HG02973 (cell line): ENCODE results near the gene TRMT11.
"Not testable (repeated sequence)": the region's sequence is repeated elsewhere in the genome, so short reads cannot be mapped to it uniquely, and the experiment has no call there.

Experiments used
- ATAC-seq: cut with Tn5 transposase; IDR thresholded peaks from one replicate; pipeline ENCODE4 v1.9.1; 2021; ENCODE audit warnings: moderate library complexity; ENCODE audit not compliant: unreplicated experiment

TRMT11 gene

GRCh38 chr6:125991653-125992052 lies 5.3 kb downstream of the TRMT11 start:
- no peak for ATAC-seq

DNA sequence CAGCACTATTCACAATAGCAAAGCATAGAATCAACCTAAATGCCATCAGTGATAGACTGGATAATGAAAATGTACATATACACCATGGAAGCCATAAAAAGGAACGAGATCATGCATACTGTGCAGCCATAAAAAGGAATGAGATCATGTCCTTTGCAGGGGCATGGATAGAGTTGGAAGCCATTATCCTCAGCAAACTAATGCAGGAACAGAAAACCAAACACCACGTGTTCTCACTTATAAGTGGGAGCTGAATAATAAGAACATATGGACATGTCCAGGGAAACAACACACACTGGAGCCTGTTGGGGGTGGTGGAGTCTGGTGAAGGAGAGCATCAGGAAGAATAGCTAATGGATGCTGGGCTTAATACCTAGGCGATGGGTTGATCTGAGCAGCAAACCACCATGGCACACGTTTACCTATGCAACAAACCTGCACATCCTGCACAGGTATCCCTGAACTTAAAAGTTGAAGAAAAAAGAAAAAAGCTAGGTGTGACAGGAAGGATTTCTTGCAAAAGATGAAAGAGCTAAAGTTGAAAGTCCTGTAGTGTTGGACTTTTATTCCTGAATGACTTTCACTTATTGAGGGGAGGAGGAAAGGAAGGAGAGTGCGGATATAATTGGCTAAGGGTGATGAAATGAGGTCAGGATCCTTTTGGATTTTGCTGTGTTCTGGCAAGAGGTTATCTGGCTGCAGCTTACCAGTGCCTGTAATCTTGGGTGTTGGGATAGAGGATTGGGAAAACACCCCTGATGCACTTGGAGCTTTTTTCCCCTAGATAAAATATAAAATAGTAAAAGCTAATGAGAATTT lies 8.5 kb downstream of the TRMT11 start:
- no peak for ATAC-seq

DNA sequence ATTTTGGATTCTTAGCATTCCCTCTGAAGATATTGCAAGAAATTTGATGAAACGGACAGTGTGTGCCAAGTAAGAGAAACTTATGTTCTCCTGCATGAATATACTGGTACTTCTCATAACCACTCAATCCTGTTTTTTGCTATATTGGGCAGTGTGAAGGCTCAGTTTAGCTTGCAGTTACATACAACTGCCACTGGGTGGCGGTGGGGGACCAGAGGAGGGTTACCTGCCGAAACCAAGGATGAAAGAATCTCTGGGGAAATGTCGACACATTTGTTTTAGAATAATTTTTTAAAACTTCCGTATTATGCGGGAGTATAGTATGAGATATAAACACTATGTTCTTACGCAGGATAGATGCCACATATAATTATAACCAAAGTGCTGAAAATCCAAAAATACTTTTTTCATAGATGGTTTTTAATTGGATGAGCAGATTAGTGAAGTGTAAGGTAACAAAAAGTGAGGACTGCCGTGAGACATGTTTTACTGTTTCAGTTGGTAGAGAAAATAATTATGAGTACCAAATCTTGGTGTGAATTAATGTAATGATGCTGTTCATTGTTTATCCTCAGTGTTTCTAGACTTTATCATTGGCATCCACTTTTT lies 9.7 kb downstream of the TRMT11 start:
- peak; percentile 95 for ATAC-seq

DNA sequence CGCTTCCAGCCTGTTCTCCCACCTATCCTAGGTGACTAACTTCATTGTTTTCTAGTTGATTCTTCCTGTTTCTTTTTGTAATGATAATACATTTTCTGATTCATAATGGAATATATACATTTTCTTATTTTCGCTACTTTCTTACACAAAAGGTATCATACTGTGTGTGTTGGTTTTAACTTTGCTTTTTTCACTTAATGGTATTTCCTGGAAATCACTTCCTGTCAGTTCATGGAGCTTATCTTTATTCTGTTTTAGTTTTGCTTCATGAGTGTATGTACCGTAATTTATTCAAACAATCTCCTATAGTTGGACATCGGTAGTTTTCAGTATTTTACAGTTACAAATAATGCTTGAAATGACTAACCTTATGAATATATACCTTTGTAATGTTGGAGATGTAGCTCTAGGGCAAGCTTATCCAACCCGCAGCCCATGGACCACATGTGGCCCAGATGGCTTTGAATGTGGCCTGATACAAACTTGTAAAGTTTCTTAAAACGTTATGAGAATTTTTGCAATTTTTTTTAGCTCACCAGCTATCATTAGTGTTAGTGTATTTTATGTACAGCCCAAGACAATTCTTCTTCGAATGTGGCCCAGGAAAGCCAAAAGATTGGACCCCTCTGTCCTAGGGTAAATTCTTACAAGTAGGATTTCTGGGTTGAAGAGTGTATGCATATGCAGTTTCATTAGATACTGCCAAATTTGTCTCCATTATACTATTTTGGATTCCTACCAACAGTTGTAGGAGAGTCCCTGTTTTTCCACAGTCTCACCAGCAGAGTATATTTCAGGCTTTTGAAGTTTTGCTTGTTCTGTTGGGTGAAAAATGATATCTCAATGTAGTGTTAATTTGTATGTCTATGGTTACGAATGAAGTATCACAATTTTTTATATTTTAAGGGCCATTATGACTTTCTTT lies 16.7 kb downstream of the TRMT11 start:
- no peak for ATAC-seq

DNA sequence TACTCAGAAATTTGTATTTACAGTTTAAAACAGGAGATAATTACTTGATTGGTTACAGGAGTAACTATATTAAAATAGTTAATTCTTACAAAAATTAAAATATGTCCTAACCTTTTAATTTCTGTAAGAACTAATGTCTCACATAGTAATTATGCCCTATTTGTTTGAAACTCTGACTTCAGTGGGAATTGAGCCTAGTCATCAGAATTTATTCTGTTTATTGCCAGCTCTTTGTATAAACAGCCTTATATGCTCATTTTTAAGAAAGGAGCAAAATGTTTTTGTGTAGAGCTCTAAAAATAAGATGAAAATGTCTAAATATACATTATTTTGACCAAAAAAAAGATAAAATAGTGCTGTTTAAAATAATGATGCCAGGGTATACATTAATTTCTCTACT lies 21.5 kb downstream of the TRMT11 start:
- no peak for ATAC-seq

DNA sequence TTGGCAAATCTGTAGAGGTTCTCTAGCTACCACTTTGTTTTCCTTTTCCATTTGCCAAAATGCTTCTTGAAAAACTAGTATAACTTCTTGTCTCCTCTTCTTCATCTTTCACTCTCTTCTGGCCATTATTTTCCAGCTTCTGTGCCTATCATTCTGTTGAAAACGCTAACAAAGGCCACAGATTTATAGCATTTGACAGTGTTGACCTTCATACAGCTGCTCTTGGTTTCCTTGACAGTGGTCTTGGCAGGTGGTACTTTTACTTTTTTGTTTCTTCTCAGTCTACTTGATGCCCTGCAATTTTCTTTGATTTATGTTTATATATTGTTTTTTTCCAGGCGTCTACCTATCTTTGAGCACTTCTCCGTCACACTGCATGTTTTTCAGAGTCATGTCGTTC lies 23.7 kb downstream of the TRMT11 start:
- ATAC-seq = no peak

- ATAC-seq = no peak
Measured at GRCh38 chr6:126015863-126016262, 29.5 kb downstream of the TRMT11 start.

DNA sequence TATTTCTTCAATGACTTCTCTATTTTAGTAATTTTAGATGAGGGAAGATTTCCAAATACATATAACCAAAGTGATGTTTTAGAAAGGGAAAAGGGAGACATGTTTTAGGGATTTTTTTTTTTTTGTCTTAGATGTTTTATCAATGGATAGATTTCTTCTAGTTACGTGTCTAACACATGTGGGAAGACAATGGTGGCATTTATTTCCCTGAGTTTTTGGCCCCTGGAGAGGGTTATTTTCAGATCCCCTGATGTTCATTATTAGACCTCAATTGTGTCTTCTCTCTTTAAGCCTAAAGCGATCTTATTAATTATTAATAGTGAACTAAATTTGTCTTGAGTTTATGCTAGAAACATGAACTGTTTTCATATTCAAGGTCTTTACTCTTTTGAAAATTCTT lies 30.3 kb downstream of the TRMT11 start:
- no peak for ATAC-seq

- no peak for ATAC-seq
Measured at GRCh38 chr6:126017668-126018067, 31.3 kb downstream of the TRMT11 start.

DNA sequence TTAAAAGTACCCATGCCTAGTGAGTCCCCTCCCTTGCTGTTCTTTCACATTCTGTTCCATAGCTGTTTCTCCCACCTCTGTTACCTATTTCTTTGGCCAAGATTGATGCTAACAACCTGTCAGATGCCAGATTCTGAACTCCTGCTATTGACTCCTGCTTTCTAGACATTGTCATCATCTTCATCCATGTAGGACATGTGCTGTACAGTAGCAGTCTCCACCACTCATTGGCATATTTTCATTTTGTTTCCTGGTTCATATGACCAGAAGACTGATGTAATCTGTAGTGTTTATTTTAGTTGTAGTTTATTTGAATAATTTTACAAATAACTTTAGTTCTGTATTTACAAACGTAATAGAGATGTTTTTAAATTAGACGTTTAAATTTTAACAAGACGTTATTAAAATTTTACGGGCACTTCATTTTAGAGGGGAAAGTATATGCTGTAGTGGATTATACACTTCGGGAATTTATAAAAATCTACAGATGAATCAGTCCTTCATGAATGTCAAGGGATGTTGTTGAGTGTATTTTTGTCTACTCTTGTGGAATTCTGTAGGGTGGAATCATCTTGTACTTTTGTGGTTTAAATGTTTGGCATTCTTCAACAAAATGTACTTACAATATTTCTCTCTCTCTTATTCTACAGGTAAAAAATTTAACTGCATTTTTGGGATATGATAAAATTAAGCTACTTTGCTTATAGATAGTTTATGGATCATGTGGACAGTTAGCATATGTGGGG lies 34.1 kb downstream of the TRMT11 start:
- ATAC-seq = no peak

DNA sequence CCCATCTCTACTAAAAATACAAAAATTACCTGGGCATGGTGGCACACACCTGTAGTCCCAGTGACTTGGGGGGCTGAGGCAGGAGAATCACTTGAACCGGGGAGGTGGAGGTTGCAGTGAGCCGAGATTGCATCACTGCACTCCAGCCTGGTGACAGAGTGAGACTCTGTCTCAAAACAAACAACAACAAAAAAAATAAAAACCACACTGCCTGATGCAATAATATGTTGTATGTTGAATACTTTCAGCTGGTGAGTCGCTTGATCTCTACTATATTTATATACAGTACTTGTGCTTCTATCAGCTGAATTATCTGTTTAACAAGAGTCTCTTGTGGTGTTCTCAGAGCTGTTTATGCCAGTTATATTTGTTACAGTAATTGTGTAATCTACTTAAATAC lies 37.1 kb downstream of the TRMT11 start:
- not testable (repeated sequence) for ATAC-seq

DNA sequence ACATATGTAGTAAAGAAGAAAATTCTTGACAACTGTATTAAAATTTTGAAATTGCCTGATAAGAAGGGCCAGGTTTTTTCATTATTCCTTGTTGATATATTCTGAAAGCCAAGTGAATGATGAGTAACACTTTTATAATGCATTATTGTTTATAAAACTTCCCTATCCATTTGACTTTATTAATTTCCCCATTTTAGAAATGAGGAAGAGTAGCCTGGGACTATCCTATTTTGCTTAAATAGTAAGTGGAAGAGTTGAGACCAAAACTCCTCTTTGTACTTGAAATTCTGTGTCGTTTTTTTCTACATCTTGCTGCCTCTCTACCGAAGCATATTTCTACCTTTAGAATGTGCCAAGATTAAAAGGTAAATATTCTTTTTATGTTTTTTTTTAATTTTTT lies 39.7 kb downstream of the TRMT11 start:
- no peak for ATAC-seq

GRCh38 chr6:126027601-126028000 lies 41.3 kb downstream of the TRMT11 start:
- no peak for ATAC-seq

DNA sequence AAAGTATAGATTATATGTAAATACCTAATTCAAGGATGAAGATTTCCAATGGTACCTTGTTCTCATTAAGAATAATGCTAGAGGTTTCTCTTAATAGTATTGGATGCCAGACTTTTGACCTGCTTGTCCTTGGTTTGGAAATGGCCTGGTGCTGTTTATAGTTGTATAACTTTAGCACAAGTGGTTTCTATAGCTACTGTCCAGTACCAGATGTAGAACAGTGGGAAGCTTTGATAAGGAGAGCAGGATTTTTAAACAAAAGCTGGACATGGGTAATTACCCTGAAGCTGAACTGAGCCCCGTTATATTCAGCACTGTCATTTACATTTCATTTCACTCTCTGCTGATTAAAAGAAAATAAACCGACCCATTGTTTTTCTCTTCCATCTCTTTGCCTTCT lies 43.7 kb downstream of the TRMT11 start:
- no peak for ATAC-seq

DNA sequence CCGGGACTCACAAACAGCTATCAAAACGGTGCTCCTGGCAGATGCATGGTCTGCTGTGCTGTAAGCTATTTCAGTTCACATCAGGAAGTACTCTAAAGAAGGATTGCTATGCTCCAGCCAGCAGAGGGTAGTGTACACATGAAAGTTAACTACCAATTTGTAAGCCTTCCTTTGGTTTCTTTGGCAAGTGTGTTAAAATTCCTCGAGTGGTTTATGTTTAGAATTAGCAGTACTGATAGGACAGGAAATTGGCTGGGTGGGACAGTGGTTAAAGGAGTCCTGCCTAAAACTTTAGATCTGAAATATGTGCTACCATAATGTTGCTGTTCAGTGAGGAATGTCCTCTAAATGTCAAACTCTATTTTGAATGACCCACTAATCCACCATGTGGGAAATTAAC lies 47.4 kb downstream of the TRMT11 start:
- ATAC-seq = peak; percentile 78

DNA sequence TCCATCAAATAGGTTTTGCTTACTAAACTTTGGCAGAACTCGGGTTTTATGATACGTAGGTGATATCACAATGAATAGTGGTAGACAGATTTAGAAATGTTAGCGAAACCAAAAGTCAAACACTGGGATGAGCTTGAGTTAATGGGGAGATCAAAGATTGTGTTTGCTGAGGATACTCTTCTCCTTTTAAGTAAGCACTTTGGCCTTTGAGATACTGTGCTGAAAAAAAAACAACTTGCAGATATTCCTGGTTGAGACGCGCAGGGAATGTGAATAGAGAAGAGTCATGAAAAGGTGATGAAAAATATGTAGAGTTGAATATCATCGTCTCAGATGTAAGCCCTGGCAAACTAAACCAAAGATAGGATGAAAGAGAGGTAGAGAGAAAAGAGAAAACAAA lies 48.3 kb downstream of the TRMT11 start:
- ATAC-seq = no peak

- ATAC-seq = no peak
Measured at GRCh38 chr6:126035764-126036163, 49.4 kb downstream of the TRMT11 start.

GRCh38 chr6:126038234-126038633 lies 51.9 kb downstream of the TRMT11 start:
- no peak for ATAC-seq

GRCh38 chr6:126039284-126039683 lies 52.9 kb downstream of the TRMT11 start:
- no peak for ATAC-seq

GRCh38 chr6:126040394-126040793 lies 54.1 kb downstream of the TRMT11 start:
- ATAC-seq = no peak

DNA sequence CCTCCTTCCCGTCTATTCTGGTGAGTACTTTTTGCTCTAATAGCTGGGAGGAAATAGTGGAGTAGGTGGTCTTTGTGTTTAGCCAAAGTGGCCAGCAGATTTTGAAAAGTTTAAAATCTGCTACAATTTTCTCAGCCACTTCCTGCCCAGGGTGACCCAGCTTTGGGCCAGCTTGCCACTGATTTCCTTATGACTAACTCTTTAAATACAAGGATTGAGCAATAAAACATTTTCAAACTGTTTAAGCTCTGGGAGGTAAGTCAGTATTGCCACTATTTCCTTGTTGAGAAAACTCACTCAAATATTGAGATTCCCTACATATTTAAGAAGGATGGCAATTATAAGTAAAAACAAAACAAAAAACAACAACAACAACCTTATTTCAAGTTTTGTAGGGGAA lies 54.5 kb downstream of the TRMT11 start:
- ATAC-seq = no peak
